ENCODE measurements around the gene JAG2.

GRCh38 chr14:105198588-105198987, 30.0 kb upstream of the JAG2 start:
- TF ChIP-seq POLR2A (IDR thresholded peaks at IDR 0.05; ENCODE audit: low read length) = no peak
- no peak for TF ChIP-seq GATA1 (IDR thresholded peaks at IDR 0.05; ENCODE audit: low read depth, low read length)

Data from erythroblast (primary cell).